DND-41 (cell line): ENCODE data around the gene SRP68.

ENCODE experiments used
- ATAC-seq: fragments of 200-7000 bp; cut with Tn5 transposase; 3 replicates; pipeline ENCODE4 v1.9.1; 2021; ENCODE audit warnings: low read depth; ENCODE audit not compliant: insufficient read depth
- DNase-seq: peaks from one replicate; pipeline ENCODE4 v3.0.0-alpha.2; 2020
- H2AFZ ChIP-seq: 2 replicates; pipeline ENCODE4 v1.6.0; 2012; ENCODE audit warnings: low read depth, low read length
- H3K27ac ChIP-seq: 2 replicates; pipeline ENCODE4 v1.5.1; 2012; ENCODE audit warnings: low read length, inconsistent platforms
- H3K27me3 ChIP-seq: fragments of 200-600 bp; sonication (generic); 2 replicates; pipeline ENCODE4 v1.6.0; 2012; ENCODE audit warnings: low read length, mild to moderate bottlenecking, inconsistent platforms; ENCODE audit not compliant: insufficient read depth, poor library complexity
- H3K36me3 ChIP-seq: 2 replicates; pipeline ENCODE4 v1.5.1; 2012; ENCODE audit warnings: low read length, inconsistent platforms; ENCODE audit not compliant: insufficient read depth
- H3K4me1 ChIP-seq: 2 replicates; pipeline ENCODE4 v1.5.1; 2012; ENCODE audit warnings: mild to moderate bottlenecking, low read length; ENCODE audit not compliant: insufficient read depth
- H3K4me2 ChIP-seq: 2 replicates; pipeline ENCODE4 v1.6.0; 2012; ENCODE audit warnings: mild to moderate bottlenecking, moderate library complexity, low read length, inconsistent platforms; ENCODE audit not compliant: insufficient read depth
- H3K4me3 ChIP-seq, 2 experiments: fragments of 200-600 bp in 1 of 2; shearing (Covaris generic) in 1 of 2; 2 replicates each; pipeline ENCODE4 v1.5.1; 2012 to 2016; ENCODE audit warnings: inconsistent platforms in 2 of 2, low read length in 2 of 2, mild to moderate bottlenecking in 2 of 2, low read depth in 1 of 2, moderate library complexity in 1 of 2
- H3K79me2 ChIP-seq: 2 replicates; pipeline ENCODE4 v1.6.0; 2012; ENCODE audit warnings: low read length, inconsistent platforms; ENCODE audit not compliant: insufficient read depth
- H3K9ac ChIP-seq: 2 replicates; pipeline ENCODE4 v1.6.0; 2012; ENCODE audit warnings: low read depth, mild to moderate bottlenecking, inconsistent platforms, low read length, moderate library complexity
- H3K9me3 ChIP-seq: 2 replicates; pipeline ENCODE4 v1.5.1; 2012; ENCODE audit warnings: low read length, moderate library complexity, mild to moderate bottlenecking, inconsistent platforms; ENCODE audit not compliant: insufficient read depth, severe bottlenecking
- H4K20me1 ChIP-seq: 2 replicates; pipeline ENCODE4 v1.6.0; 2012; ENCODE audit warnings: low read length; ENCODE audit not compliant: insufficient read depth
- CTCF ChIP-seq: IDR thresholded peaks from 2 replicates; pipeline ENCODE4 v1.5.1; 2012; ENCODE audit warnings: borderline replicate concordance, low read length, moderate library complexity, mild to moderate bottlenecking; ENCODE audit not compliant: poor library complexity, severe bottlenecking; ENCODE audit errors: extremely low read depth
- EZH2 ChIP-seq: IDR thresholded peaks from 3 replicates; pipeline ENCODE4 v1.6.1; 2012; ENCODE audit warnings: borderline replicate concordance, low read depth, mild to moderate bottlenecking, moderate library complexity, low read length, inconsistent platforms; ENCODE audit not compliant: severe bottlenecking

The SRP68 gene

DNA sequence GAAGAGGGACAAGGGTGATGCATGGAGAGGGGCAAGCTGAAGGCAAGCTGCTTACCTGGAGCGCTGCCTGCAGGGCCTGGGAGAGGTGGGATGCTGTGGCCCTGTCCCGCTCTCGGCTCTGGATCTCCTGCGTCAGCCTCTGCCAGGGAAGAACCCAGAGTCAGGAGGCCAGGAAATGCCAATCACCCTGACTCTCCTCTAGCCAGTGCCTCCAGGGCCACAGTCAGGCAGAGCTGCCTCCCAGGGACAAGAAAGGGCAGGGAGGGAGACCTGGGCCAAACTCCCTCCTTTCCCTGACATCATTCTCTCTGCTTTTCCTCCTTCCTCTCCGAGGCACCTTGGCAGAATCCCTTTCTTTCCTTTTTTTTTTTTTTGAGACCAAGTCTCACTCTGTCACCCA is 60.4 kb downstream of the SRP68 start:
- Histone ChIP-seq H2AFZ (no peak overlapping the region), H3K27ac (no peak overlapping the region), H3K27me3 (no peaks in the 10 kb centered on the region), H3K4me2 (no peak overlapping the region), H3K79me2 (no peaks in the 10 kb centered on the region), H3K9me3 (no peaks in the 10 kb centered on the region), H3K4me1 (peaks cover 8% of the 10 kb centered on the region), H3K36me3 (no peaks in the 10 kb centered on the region), H3K9ac (no peak overlapping the region), H4K20me1 (no peaks in the 10 kb centered on the region), H3K4me3 (no peak overlapping the region)
- DNase-seq (no peak), ATAC-seq (no peak)
- TF ChIP-seq CTCF (no peak), EZH2 (no peak)

DNA sequence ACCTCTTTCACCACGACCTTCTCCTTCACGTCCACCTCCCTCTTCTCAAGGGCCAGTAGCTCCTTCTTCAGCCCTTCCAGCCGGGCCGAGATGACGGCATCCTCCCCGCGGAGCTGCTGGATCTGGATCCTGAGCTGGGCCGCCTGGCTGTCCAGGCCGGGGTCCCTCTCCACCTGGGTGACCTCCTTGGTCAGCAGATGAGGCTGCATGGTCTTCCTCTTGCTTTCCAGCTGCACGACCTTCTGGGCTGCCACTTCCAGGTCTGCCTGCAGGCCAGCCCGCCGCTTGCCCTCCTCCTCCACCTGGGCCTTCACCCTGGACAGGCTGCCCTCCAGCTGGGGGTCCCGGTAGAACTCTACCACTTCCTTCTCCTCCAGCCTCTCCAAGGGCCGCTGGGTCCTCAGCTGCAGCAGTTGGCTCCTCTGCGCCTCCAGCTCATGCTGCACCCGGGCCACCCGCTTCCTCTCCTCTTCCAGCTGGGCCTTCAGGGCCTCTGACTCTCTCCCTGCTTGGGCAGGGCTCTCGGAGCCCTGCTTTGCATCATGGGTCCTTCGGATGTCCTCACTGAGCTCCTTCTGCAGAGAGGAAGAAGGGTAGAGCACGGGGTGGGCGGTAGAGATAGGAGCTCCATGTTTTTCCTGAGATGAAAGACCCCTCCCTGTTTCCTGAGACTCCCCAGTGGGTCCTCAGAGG is 62.2 kb downstream of the SRP68 start:
- peaks cover 8% of the 10 kb centered on the region for H3K4me1 ChIP-seq
- H3K4me3 ChIP-seq = no peak overlapping the region
- no peaks in the 10 kb centered on the region for H3K27me3 ChIP-seq
- no peak overlapping the region for H3K27ac ChIP-seq
- H4K20me1 ChIP-seq = no peaks in the 10 kb centered on the region
- TF ChIP-seq EZH2 = no peak
- no peak for TF ChIP-seq CTCF
- DNase-seq = no peak
- no peak overlapping the region for H3K4me2 ChIP-seq
- no peak overlapping the region for H2AFZ ChIP-seq
- H3K9ac ChIP-seq = no peak overlapping the region
- H3K36me3 ChIP-seq = no peaks in the 10 kb centered on the region
- ATAC-seq = no peak
- H3K79me2 ChIP-seq = no peaks in the 10 kb centered on the region
- H3K9me3 ChIP-seq = no peaks in the 10 kb centered on the region

DNA sequence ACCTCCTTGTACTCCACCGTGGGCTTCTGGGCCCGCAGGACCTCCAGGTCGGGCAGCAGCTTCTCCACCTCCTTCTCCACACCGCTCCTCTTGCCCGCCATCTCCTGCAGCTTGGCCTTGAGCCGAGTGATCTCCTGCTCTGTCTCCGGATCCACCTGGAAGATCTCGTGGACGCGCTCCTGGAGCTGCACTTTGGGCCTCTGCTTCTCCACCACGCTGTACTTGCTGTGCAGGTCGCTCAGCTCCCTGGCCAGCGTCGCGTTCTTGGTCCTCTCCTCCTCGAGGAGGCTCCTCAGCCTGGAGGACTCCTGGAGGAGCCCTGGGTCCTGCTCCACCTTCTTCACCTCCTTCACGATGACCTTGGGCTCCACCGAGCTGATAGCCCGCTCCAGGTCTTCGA is 62.9 kb downstream of the SRP68 start:
- no peak overlapping the region for H3K4me3 ChIP-seq
- H3K36me3 ChIP-seq = no peaks in the 10 kb centered on the region
- TF ChIP-seq EZH2 (no peak), CTCF (no peak)
- no peaks in the 10 kb centered on the region for H3K9me3 ChIP-seq
- H3K9ac ChIP-seq = no peak overlapping the region
- H3K4me1 ChIP-seq = peaks cover 7% of the 10 kb centered on the region
- DNase-seq (no peak), ATAC-seq (no peak)
- no peak overlapping the region for H3K4me2 ChIP-seq
- H3K27me3 ChIP-seq = no peaks in the 10 kb centered on the region
- H3K79me2 ChIP-seq = no peaks in the 10 kb centered on the region
- no peak overlapping the region for H2AFZ ChIP-seq
- no peaks in the 10 kb centered on the region for H4K20me1 ChIP-seq
- no peak overlapping the region for H3K27ac ChIP-seq
